Neural cell (in vitro differentiated cells): ENCODE results near the gene PDK4. TPM values are rescaled to one million over a fixed set of nuclear protein-coding genes. Genes with fewer than 3 reads are reported as not detected.
A peak's percentile ranks its signal among the peaks of the same experiment; 100 is the strongest.

ENCODE experiments used
- H2AFZ ChIP-seq: fragments of 200-600, 300-800 bp; sonication (generic), shearing (Covaris generic); 2 replicates; pipeline ENCODE4 v1.6.0; 2014; ENCODE audit warnings: low read depth, mild to moderate bottlenecking, antibody characterized with exemption, low read length, moderate library complexity
- H3F3A ChIP-seq: fragments of 200-600 bp; shearing (Covaris generic); 2 replicates; pipeline ENCODE4 v1.6.1; 2016; ENCODE audit warnings: mild to moderate bottlenecking, moderate library complexity, mixed read lengths, antibody characterized with exemption, low read length; ENCODE audit not compliant: insufficient read depth, poor library complexity, severe bottlenecking
- H3K27ac ChIP-seq: fragments of 200-600, 300-800 bp; sonication (generic), shearing (Covaris generic); 2 replicates; pipeline ENCODE4 v1.5.1; 2014; ENCODE audit warnings: mild to moderate bottlenecking, low read length, moderate library complexity
- H3K27me3 ChIP-seq: fragments of 300-800, 200-600 bp; sonication (generic), shearing (Covaris generic); 2 replicates; pipeline ENCODE4 v1.6.0; 2014; ENCODE audit warnings: mild to moderate bottlenecking, low read depth, low read length, moderate library complexity; ENCODE audit not compliant: insufficient read depth
- H3K36me3 ChIP-seq: fragments of 300-800, 200-600 bp; sonication (generic), shearing (Covaris generic); 2 replicates; pipeline ENCODE4 v1.5.1; 2014; ENCODE audit warnings: mild to moderate bottlenecking, antibody characterized with exemption, low read length, moderate library complexity; ENCODE audit not compliant: insufficient read depth
- H3K4me2 ChIP-seq: fragments of 300-800, 200-600 bp; sonication (generic), shearing (Covaris generic); 2 replicates; pipeline ENCODE4 v1.6.0; 2014; ENCODE audit warnings: mild to moderate bottlenecking, low read length
- H3K4me3 ChIP-seq: fragments of 300-800, 200-600 bp; sonication (generic), shearing (Covaris generic); 2 replicates; pipeline ENCODE4 v1.5.1; 2014; ENCODE audit warnings: mild to moderate bottlenecking, low read length, moderate library complexity
- H3K79me2 ChIP-seq: fragments of 200-600 bp; shearing (Covaris generic); replicated peaks from 2 replicates; pipeline ENCODE4 v1.6.0; 2014; ENCODE audit warnings: mild to moderate bottlenecking, low read length, moderate library complexity; ENCODE audit not compliant: insufficient read depth
- H3K9ac ChIP-seq: fragments of 300-800, 200-600 bp; sonication (generic), shearing (Covaris generic); 2 replicates; pipeline ENCODE4 v1.6.1; 2016; ENCODE audit warnings: mild to moderate bottlenecking, low read length, mixed read lengths
- H3K9me2 ChIP-seq: fragments of 200-600 bp; shearing (Covaris generic); 2 replicates; pipeline ENCODE4 v1.6.1; 2016; ENCODE audit warnings: mild to moderate bottlenecking, low read length, mixed read lengths; ENCODE audit not compliant: insufficient read depth
- H3K9me3 ChIP-seq: fragments of 200-600, 300-800 bp; sonication (generic), shearing (Covaris generic); 2 replicates; pipeline ENCODE4 v1.6.1; 2016; ENCODE audit warnings: mild to moderate bottlenecking, mixed run types, low read length, moderate library complexity, mixed read lengths
- H4K20me1 ChIP-seq: fragments of 200-600 bp; shearing (Covaris generic); 2 replicates; pipeline ENCODE4 v1.6.1; 2016; ENCODE audit warnings: mild to moderate bottlenecking, mixed run types; ENCODE audit not compliant: insufficient read depth
- EP300 ChIP-seq: fragments of 450-650 bp; conservative IDR thresholded peaks from 2 replicates; pipeline ENCODE4 v1.6.1; 2014; ENCODE audit warnings: antibody characterized with exemption, mild to moderate bottlenecking, moderate library complexity; ENCODE audit not compliant: poor library complexity, severe bottlenecking
- EZH2 ChIP-seq: fragments of 200-600, 300-800 bp; shearing (Covaris generic), sonication (generic); IDR thresholded peaks from 2 replicates; pipeline ENCODE4 v1.6.1; 2014; ENCODE audit warnings: antibody characterized with exemption, low read length, borderline replicate concordance, mild to moderate bottlenecking; ENCODE audit not compliant: insufficient read depth, poor library complexity, severe bottlenecking
- MXI1 ChIP-seq: fragments of 450-650 bp; conservative IDR thresholded peaks from 2 replicates; pipeline ENCODE4 v1.6.1; 2014; ENCODE audit warnings: antibody characterized with exemption, mild to moderate bottlenecking; ENCODE audit not compliant: poor library complexity, severe bottlenecking
- POLR2AphosphoS5 ChIP-seq: IDR thresholded peaks from 2 replicates; pipeline ENCODE4 v1.6.1; 2012
- RAD21 ChIP-seq: fragments of 450-650 bp; conservative IDR thresholded peaks from 2 replicates; pipeline ENCODE4 v1.6.1; 2014; ENCODE audit warnings: antibody characterized with exemption, mild to moderate bottlenecking, moderate library complexity
- REST ChIP-seq: IDR thresholded peaks from 2 replicates; pipeline ENCODE4 v1.6.1; 2012; ENCODE audit warnings: borderline replicate concordance
- SMC3 ChIP-seq: fragments of 450-650 bp; conservative IDR thresholded peaks from 2 replicates; pipeline ENCODE4 v1.6.1; 2014; ENCODE audit warnings: antibody characterized with exemption, mild to moderate bottlenecking, moderate library complexity; ENCODE audit not compliant: poor library complexity
- TAF1 ChIP-seq: IDR thresholded peaks from 2 replicates; pipeline ENCODE4 v1.6.1; 2012; ENCODE audit warnings: low read depth
- polyA minus RNA-seq: library from RNA; depleted of rRNA, polyadenylated mRNA; stranded (reverse); fragments of >200 nt; gene quantifications from 2 replicates; pipeline ENCODE4 v1.2.3, GENCODE V29; 2014
- polyA plus RNA-seq: library from polyadenylated mRNA; depleted of rRNA; stranded (reverse); fragments of >200 nt; gene quantifications from 2 replicates; pipeline ENCODE4 v1.2.3, GENCODE V29; 2014
- TF ChIP-seq, protein P1 (sequence below): fragments of 450-650 bp; IDR thresholded peaks from 2 replicates; pipeline ENCODE4 v1.5.1; 2014; ENCODE audit warnings: antibody characterized with exemption, mild to moderate bottlenecking, moderate library complexity; ENCODE audit not compliant: poor library complexity, severe bottlenecking

The PDK4 gene
- not detected in 2 replicates for polyA plus RNA-seq
- polyA minus RNA-seq = not detected in 2 replicates

- H2AFZ ChIP-seq = no peak within 1 kb of the TSS
- H3K27ac ChIP-seq = no peak within 1 kb of the TSS
- no peak for TF ChIP-seq SMC3
- no peak for TF ChIP-seq POLR2AphosphoS5
- TF ChIP-seq REST = no peak
- no peak for TF ChIP-seq MXI1
- TF ChIP-seq EZH2 = no peak
- no peak for TF ChIP-seq RAD21
- TF ChIP-seq, protein P1, sequence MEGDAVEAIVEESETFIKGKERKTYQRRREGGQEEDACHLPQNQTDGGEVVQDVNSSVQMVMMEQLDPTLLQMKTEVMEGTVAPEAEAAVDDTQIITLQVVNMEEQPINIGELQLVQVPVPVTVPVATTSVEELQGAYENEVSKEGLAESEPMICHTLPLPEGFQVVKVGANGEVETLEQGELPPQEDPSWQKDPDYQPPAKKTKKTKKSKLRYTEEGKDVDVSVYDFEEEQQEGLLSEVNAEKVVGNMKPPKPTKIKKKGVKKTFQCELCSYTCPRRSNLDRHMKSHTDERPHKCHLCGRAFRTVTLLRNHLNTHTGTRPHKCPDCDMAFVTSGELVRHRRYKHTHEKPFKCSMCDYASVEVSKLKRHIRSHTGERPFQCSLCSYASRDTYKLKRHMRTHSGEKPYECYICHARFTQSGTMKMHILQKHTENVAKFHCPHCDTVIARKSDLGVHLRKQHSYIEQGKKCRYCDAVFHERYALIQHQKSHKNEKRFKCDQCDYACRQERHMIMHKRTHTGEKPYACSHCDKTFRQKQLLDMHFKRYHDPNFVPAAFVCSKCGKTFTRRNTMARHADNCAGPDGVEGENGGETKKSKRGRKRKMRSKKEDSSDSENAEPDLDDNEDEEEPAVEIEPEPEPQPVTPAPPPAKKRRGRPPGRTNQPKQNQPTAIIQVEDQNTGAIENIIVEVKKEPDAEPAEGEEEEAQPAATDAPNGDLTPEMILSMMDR = no peak
- no peak for TF ChIP-seq EP300
- no peak for TF ChIP-seq TAF1
Observed at GRCh38 chr7:95596198-95597063, at the start of gene PDK4. Gene PDK4, minus strand, starts transcription at chr7:95596516. Its CDS starts 223 bp downstream, at chr7:95596293.

GRCh38 chr7:95642173-95642572 is 45.9 kb upstream of the PDK4 start:
- H3K79me2 ChIP-seq = no peaks in the 10 kb centered on the region
- H2AFZ ChIP-seq = no peak overlapping the region
- H3K9me3 ChIP-seq = no peaks in the 10 kb centered on the region
- H3K27ac ChIP-seq = no peak overlapping the region
- H3K9ac ChIP-seq = no peak overlapping the region
- no peaks in the 10 kb centered on the region for H3K27me3 ChIP-seq
- H3K4me3 ChIP-seq = no peak overlapping the region
- no peaks in the 10 kb centered on the region for H4K20me1 ChIP-seq
- no peaks in the 10 kb centered on the region for H3F3A ChIP-seq
- no peaks in the 10 kb centered on the region for H3K9me2 ChIP-seq
- H3K4me2 ChIP-seq = no peak overlapping the region
- TF ChIP-seq MXI1 (no peak), REST (no peak), EP300 (no peak), POLR2AphosphoS5 (no peak), SMC3 (no peak), RAD21 (no peak), EZH2 (no peak), TAF1 (no peak)
- TF ChIP-seq, protein P1 = no peak
- H3K36me3 ChIP-seq = no peaks in the 10 kb centered on the region

More at GRCh38 chr7:95596198-95597063, at the start of gene PDK4:
- no peaks in the 10 kb centered on the region for H3K79me2 ChIP-seq
- H3K9me3 ChIP-seq = no peaks in the 10 kb centered on the region
- H3K9me2 ChIP-seq = no peaks in the 10 kb centered on the region
- peaks cover 33% of the 10 kb centered on the region for H3K27me3 ChIP-seq
- H3K4me3 ChIP-seq = peak within 1 kb of the TSS; percentile 58
- no peak within 1 kb of the TSS for H3K4me2 ChIP-seq
- no peaks in the 10 kb centered on the region for H3K36me3 ChIP-seq
- H3F3A ChIP-seq = no peaks in the 10 kb centered on the region
- no peak within 1 kb of the TSS for H3K9ac ChIP-seq
- no peaks in the 10 kb centered on the region for H4K20me1 ChIP-seq
